ENCODE data around the gene SLX4IP. TPM values are rescaled to one million over a fixed set of nuclear protein-coding genes. Genes with fewer than 3 reads are reported as not detected.
A peak's percentile ranks its signal among the peaks of the same experiment; 100 is the strongest.

The SLX4IP gene
- total RNA-seq, 5 donors from 2014 or later (not counting 1 experiment from before 2014, with no cell fraction given), result 4.2 to 5.9 (median 5.2) TPM

DNA sequence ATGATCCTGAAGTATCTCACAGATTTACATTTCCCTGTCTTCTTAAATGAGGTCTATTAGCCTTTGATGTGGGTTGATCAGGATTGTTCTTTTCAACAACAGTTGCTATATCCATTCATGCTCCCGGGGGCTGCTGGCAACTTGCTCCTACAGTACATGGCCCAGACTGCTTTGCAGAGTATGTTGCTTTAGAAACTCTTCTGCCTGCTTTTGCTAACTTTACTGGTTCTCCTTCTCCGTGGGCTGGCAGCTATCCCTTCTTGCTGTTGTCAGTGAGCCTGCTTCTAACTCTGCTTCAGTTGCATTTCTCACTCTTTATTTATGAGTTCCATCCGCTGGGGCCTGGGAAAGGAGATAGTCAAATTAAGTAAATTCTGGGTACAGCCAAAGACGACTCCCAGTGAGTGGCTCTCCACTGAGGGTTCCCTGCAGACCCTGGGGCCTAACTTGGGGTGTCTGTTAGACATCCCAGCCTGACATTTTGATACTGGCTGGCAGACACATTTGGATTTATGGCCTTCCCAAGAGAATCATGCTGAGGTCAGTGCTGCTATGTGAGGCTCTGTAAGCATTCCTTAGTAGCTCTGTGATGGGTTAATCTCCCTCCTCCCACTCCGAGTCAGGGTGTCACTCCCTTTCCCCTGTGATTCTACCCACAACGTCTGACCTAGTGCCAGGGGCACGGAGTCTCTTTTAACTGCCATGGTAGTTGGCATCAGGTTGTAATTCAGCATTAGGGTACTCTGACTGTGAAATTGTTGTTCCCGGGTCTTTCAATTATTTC lies 73.6 kb downstream of the SLX4IP start:
- Histone ChIP-seq H3K4me1 (ENCODE audit: control insufficient read depth in 1 of 2, extremely low read depth in 1 of 2, insufficient read depth in 2 of 2, low read length in 2 of 2) (peaks cover 0 to 11% of the 10 kb centered on the region in 2 experiments), H3K27me3 (replicated peaks in 1 of 2; ENCODE audit: control insufficient read depth in 2 of 2, extremely low read depth in 1 of 2, insufficient read depth in 2 of 2, low read length in 1 of 2) (no peaks in the 10 kb centered on the region), H3K4me3 (ENCODE audit: control insufficient read depth in 1 of 2, extremely low read depth in 1 of 2, low read length in 1 of 2) (no peak overlapping the region), H3K36me3 (ENCODE audit: control insufficient read depth in 2 of 2, extremely low read depth in 1 of 2, insufficient read depth in 1 of 2, low read length in 1 of 2) (no peaks in the 10 kb centered on the region), H3K27ac (ENCODE audit: low read length) (no peak overlapping the region), H3K9me3 (no peaks in the 10 kb centered on the region)
- Mint-ChIP-seq H3K36me3 (peaks cover 8% of the 10 kb centered on the region), H3K9me3 (no peaks in the 10 kb centered on the region), H3K27ac (peak overlapping the region in 1 of 2 donors; percentile 18), H3K4me1 (peaks cover 18 to 22% (median 20%) of the 10 kb centered on the region in 3 donors), H3K4me3 (no peak overlapping the region), H3K27me3 (no peaks in the 10 kb centered on the region)
- POLR2A ChIA-PET, result no interaction called here
- ATAC-seq (replicated peaks in 1 of 4) (no peak), DNase-seq (no peak)
- CTCF ChIA-PET, result no interaction called here
- 81% methylated on average over 2 of the region's 8 CpGs for WGBS (ENCODE audit: insufficient coverage)

- no peak for DNase-seq
- ATAC-seq (replicated peaks in 1 of 4), result no peak
- H3K27ac ChIP-seq (ENCODE audit: low read length), result no peak overlapping the region
- H3K9me3 Mint-ChIP-seq, result no peaks in the 10 kb centered on the region
- H3K36me3 ChIP-seq (ENCODE audit: control insufficient read depth in 2 of 2, extremely low read depth in 1 of 2, insufficient read depth in 1 of 2, low read length in 1 of 2), result no peaks in the 10 kb centered on the region
- no peaks in the 10 kb centered on the region for H3K9me3 ChIP-seq
- H3K4me3 ChIP-seq (ENCODE audit: control insufficient read depth in 1 of 2, extremely low read depth in 1 of 2, low read length in 1 of 2), result no peak overlapping the region
- H3K27me3 Mint-ChIP-seq, result no peaks in the 10 kb centered on the region
- H3K4me1 Mint-ChIP-seq, result peaks cover 21 to 24% (median 23%) of the 10 kb centered on the region in 3 donors
- ChIA-PET POLR2A (no interaction called here), CTCF (no interaction called here)
- peaks cover 8% of the 10 kb centered on the region for H3K36me3 Mint-ChIP-seq
- H3K27ac Mint-ChIP-seq, result peak overlapping the region in 1 of 2 donors; percentile 18
- H3K27me3 ChIP-seq (replicated peaks in 1 of 2; ENCODE audit: control insufficient read depth in 2 of 2, extremely low read depth in 1 of 2, insufficient read depth in 2 of 2, low read length in 1 of 2), result no peaks in the 10 kb centered on the region
- H3K4me3 Mint-ChIP-seq, result no peak overlapping the region
- WGBS (ENCODE audit: insufficient coverage), result 90% methylated on average over 2 of the region's 6 CpGs
- H3K4me1 ChIP-seq (ENCODE audit: control insufficient read depth in 1 of 2, extremely low read depth in 1 of 2, insufficient read depth in 2 of 2, low read length in 2 of 2), result peaks cover 0 to 11% of the 10 kb centered on the region in 2 experiments
These were observed 74.3 kb downstream of the SLX4IP start for GRCh38 chr20:10509376-10509775.

DNA sequence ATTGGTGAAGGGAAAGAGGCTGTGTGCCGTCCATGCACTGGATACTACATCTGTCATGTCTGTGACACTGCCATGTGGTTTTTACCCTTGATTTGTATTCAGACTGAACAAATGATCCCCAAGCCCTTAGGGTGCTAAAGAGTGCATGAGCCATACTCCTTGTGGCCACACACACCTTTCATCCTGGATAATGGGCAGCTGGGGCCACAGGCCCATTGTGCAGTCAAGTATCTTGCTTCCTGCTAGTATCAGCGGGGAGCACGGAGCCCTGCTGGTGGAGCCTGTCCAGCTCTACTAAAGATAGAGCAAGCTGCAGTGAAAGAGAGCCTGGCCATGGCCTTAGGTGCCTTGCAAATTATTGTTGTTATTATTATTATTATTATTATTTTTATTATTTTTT lies 75.1 kb downstream of the SLX4IP start:
- ATAC-seq (replicated peaks in 1 of 4) (no peak), DNase-seq (no peak)
- no peak overlapping the region for H3K4me3 Mint-ChIP-seq
- Histone ChIP-seq H3K36me3 (ENCODE audit: control insufficient read depth in 2 of 2, extremely low read depth in 1 of 2, insufficient read depth in 1 of 2, low read length in 1 of 2) (no peaks in the 10 kb centered on the region), H3K4me3 (ENCODE audit: control insufficient read depth in 1 of 2, extremely low read depth in 1 of 2, low read length in 1 of 2) (no peak overlapping the region), H3K4me1 (ENCODE audit: control insufficient read depth in 1 of 2, extremely low read depth in 1 of 2, insufficient read depth in 2 of 2, low read length in 2 of 2) (peaks cover 0 to 11% of the 10 kb centered on the region in 2 experiments), H3K27me3 (replicated peaks in 1 of 2; ENCODE audit: control insufficient read depth in 2 of 2, extremely low read depth in 1 of 2, insufficient read depth in 2 of 2, low read length in 1 of 2) (no peaks in the 10 kb centered on the region), H3K27ac (ENCODE audit: low read length) (no peak overlapping the region), H3K9me3 (no peaks in the 10 kb centered on the region)
- no peaks in the 10 kb centered on the region for H3K9me3 Mint-ChIP-seq
- ChIA-PET CTCF (no interaction called here), POLR2A (no interaction called here)
- H3K27me3 Mint-ChIP-seq, result no peaks in the 10 kb centered on the region
- H3K4me1 Mint-ChIP-seq, result peaks cover 25 to 29% (median 26%) of the 10 kb centered on the region in 3 donors
- peaks cover 10% of the 10 kb centered on the region for H3K36me3 Mint-ChIP-seq
- H3K27ac Mint-ChIP-seq, result no peak overlapping the region
- WGBS (ENCODE audit: insufficient coverage), result no CpG with 5 or more reads among the region's 3 CpGs

DNA sequence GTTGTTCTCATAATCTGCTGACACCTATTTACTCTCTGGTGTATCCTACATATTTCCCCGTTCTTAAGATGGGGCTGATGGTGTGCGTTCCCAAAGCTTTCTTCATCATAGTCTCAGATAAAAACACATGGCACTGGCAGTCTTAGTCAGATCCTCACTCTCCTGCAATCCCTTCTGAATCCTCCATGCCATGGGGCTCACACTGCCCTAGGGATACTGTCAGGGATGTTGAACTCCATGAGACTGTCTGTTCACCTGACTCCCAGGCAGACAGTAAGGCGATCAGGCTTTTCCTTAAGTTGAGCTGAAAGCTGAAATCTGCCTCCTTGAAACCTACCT lies 76.0 kb downstream of the SLX4IP start:
- peak overlapping the region in 2 of 3 donors; percentile 25 to 43 for H3K4me3 Mint-ChIP-seq
- peak in 1 of 4 experiments; percentile 27 for ATAC-seq (replicated peaks in 1 of 4)

GRCh38 chr20:10511509-10512251 lies 76.6 kb downstream of the SLX4IP start:
- Mint-ChIP-seq H3K27ac (peak overlapping the region; percentile 66 to 70), H3K4me3 (peak overlapping the region; percentile 21 to 43 (median 25)), H3K9me3 (no peaks in the 10 kb centered on the region), H3K27me3 (no peaks in the 10 kb centered on the region), H3K36me3 (peaks cover 10% of the 10 kb centered on the region), H3K4me1 (peaks cover 28 to 34% (median 29%) of the 10 kb centered on the region in 3 donors)
- Histone ChIP-seq H3K9me3 (no peaks in the 10 kb centered on the region), H3K27me3 (replicated peaks in 1 of 2; ENCODE audit: control insufficient read depth in 2 of 2, extremely low read depth in 1 of 2, insufficient read depth in 2 of 2, low read length in 1 of 2) (no peaks in the 10 kb centered on the region), H3K4me1 (ENCODE audit: control insufficient read depth in 1 of 2, extremely low read depth in 1 of 2, insufficient read depth in 2 of 2, low read length in 2 of 2) (peaks cover 0 to 13% of the 10 kb centered on the region in 2 experiments), H3K36me3 (ENCODE audit: control insufficient read depth in 2 of 2, extremely low read depth in 1 of 2, insufficient read depth in 1 of 2, low read length in 1 of 2) (no peaks in the 10 kb centered on the region), H3K4me3 (ENCODE audit: control insufficient read depth in 1 of 2, extremely low read depth in 1 of 2, low read length in 1 of 2) (no peak overlapping the region), H3K27ac (ENCODE audit: low read length) (no peak overlapping the region)
- ChIA-PET CTCF (no interaction called here), POLR2A (no interaction called here)
- DNase-seq (peak in 34 of 35 experiments; percentile 8 to 71 (median 35)), ATAC-seq (replicated peaks in 1 of 4) (peak; percentile 74 to 98 (median 89))
- WGBS (ENCODE audit: insufficient coverage), result 7% methylated on average over 3 of the region's 5 CpGs

More for the DNA sequence above, 76.0 kb downstream of the SLX4IP start:
- H3K4me1 Mint-ChIP-seq, result peaks cover 27 to 37% (median 30%) of the 10 kb centered on the region in 3 donors
- Histone ChIP-seq H3K4me3 (ENCODE audit: control insufficient read depth in 1 of 2, extremely low read depth in 1 of 2, low read length in 1 of 2) (no peak overlapping the region), H3K4me1 (ENCODE audit: control insufficient read depth in 1 of 2, extremely low read depth in 1 of 2, insufficient read depth in 2 of 2, low read length in 2 of 2) (peaks cover 0 to 13% of the 10 kb centered on the region in 2 experiments), H3K27me3 (replicated peaks in 1 of 2; ENCODE audit: control insufficient read depth in 2 of 2, extremely low read depth in 1 of 2, insufficient read depth in 2 of 2, low read length in 1 of 2) (no peaks in the 10 kb centered on the region), H3K27ac (ENCODE audit: low read length) (no peak overlapping the region), H3K9me3 (no peaks in the 10 kb centered on the region), H3K36me3 (ENCODE audit: control insufficient read depth in 2 of 2, extremely low read depth in 1 of 2, insufficient read depth in 1 of 2, low read length in 1 of 2) (no peaks in the 10 kb centered on the region)
- ChIA-PET CTCF (no interaction called here), POLR2A (no interaction called here)
- no peaks in the 10 kb centered on the region for H3K9me3 Mint-ChIP-seq
- peaks cover 10% of the 10 kb centered on the region for H3K36me3 Mint-ChIP-seq
- peak overlapping the region; percentile 66 to 70 for H3K27ac Mint-ChIP-seq
- 60% methylated on average over 2 of the region's 3 CpGs for WGBS (ENCODE audit: insufficient coverage)
- no peak for DNase-seq
- H3K27me3 Mint-ChIP-seq, result no peaks in the 10 kb centered on the region

DNA sequence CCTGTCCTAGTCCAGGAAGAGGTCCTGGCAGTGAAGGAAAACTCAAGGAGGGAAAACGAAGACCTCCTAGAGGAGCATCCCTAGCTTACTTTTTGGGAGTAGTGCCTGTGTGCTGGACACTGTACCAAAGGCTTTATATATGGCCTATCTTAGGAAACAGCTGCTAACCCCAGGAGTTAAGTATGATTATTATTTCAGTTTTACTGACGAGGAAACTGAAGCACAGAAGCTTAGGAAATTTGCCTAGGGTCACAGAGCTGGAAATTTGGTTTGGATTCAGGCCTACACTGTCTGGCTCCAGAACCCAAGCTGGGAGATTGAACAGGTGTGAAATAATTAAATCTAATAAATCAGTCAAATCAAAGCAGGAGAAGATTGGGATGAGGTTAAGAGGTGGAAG lies 78.0 kb downstream of the SLX4IP start:
- no peak overlapping the region for H3K27ac ChIP-seq (ENCODE audit: low read length)
- no peaks in the 10 kb centered on the region for H3K27me3 Mint-ChIP-seq
- no peaks in the 10 kb centered on the region for H3K36me3 ChIP-seq (ENCODE audit: control insufficient read depth in 2 of 2, extremely low read depth in 1 of 2, insufficient read depth in 1 of 2, low read length in 1 of 2)
- ATAC-seq (replicated peaks in 1 of 4) (no peak), DNase-seq (no peak)
- H3K27ac Mint-ChIP-seq, result no peak overlapping the region
- POLR2A ChIA-PET, result no interaction called here
- H3K9me3 Mint-ChIP-seq, result no peaks in the 10 kb centered on the region
- H3K9me3 ChIP-seq, result no peaks in the 10 kb centered on the region
- no peak overlapping the region for H3K4me3 ChIP-seq (ENCODE audit: control insufficient read depth in 1 of 2, extremely low read depth in 1 of 2, low read length in 1 of 2)
- CTCF ChIA-PET, result no interaction called here
- H3K4me1 Mint-ChIP-seq, result peaks cover 31 to 33% (median 32%) of the 10 kb centered on the region in 3 donors
- H3K4me3 Mint-ChIP-seq, result no peak overlapping the region
- H3K36me3 Mint-ChIP-seq, result peaks cover 10% of the 10 kb centered on the region
- no CpG with 5 or more reads among the region's 2 CpGs for WGBS (ENCODE audit: insufficient coverage)
- H3K27me3 ChIP-seq (replicated peaks in 1 of 2; ENCODE audit: control insufficient read depth in 2 of 2, extremely low read depth in 1 of 2, insufficient read depth in 2 of 2, low read length in 1 of 2), result no peaks in the 10 kb centered on the region
- peaks cover 0 to 13% of the 10 kb centered on the region in 2 experiments for H3K4me1 ChIP-seq (ENCODE audit: control insufficient read depth in 1 of 2, extremely low read depth in 1 of 2, insufficient read depth in 2 of 2, low read length in 2 of 2)
